IMR-90 (cell line): ENCODE data around the gene FAAP100.
A peak's percentile ranks its signal among the peaks of the same experiment; 100 is the strongest.

ENCODE experiments used
- CTCF ChIP-seq: conservative IDR thresholded peaks from 2 replicates; pipeline ENCODE4 v1.5.1; 2012; ENCODE audit warnings: mild to moderate bottlenecking, low read depth, low read length, improper control_type of control experiment
- POLR2A ChIP-seq: IDR thresholded peaks from 2 replicates; pipeline ENCODE4 v1.6.1; 2012; ENCODE audit warnings: mild to moderate bottlenecking, low read depth, low read length
- RAD21 ChIP-seq: IDR thresholded peaks from 2 replicates; pipeline ENCODE4 v1.6.1; 2012; ENCODE audit warnings: low read length, improper control_type of control experiment
- RCOR1 ChIP-seq: IDR thresholded peaks from 2 replicates; pipeline ENCODE4 v1.6.1; 2012; ENCODE audit warnings: mild to moderate bottlenecking, low read length, improper control_type of control experiment; ENCODE audit not compliant: insufficient replicate concordance
- USF2 ChIP-seq: fragments of 150-350 bp; IDR thresholded peaks from 2 replicates; pipeline ENCODE4 v1.6.1; 2017; ENCODE audit warnings: mild to moderate bottlenecking, antibody characterized with exemption, low read length, low read depth

- TF ChIP-seq POLR2A = no peak
- peak; percentile 7 for TF ChIP-seq RCOR1
- no peak for TF ChIP-seq CTCF
- peak; percentile 7; the same call in 1 of the 2 replicates for TF ChIP-seq RAD21
- peak; percentile 97 for TF ChIP-seq USF2
Observed at GRCh38 chr17:81553616-81554181, 1.5 kb upstream of the FAAP100 start.
